ENCODE results near the gene TLR6.
"Not testable (repeated sequence)": the region's sequence is repeated elsewhere in the genome, so short reads cannot be mapped to it uniquely, and the experiment has no call there.

The TLR6 gene

GRCh38 chr4:38794051-38794450 is 62.6 kb downstream of the TLR6 start:
- in situ Hi-C loops (cut with MboI; ENCODE audit: low sequenced_read_pairs): no loop called here

- in situ Hi-C loops (cut with MboI; ENCODE audit: low sequenced_read_pairs): no loop called here
Measured at GRCh38 chr4:38791010-38791409, 65.6 kb downstream of the TLR6 start.

GRCh38 chr4:38788317-38788716 is 68.3 kb downstream of the TLR6 start:
- in situ Hi-C loops (cut with MboI; ENCODE audit: low sequenced_read_pairs): no loop called here

GRCh38 chr4:38787693-38788092 is 68.9 kb downstream of the TLR6 start:
- in situ Hi-C loops (cut with MboI; ENCODE audit: low sequenced_read_pairs): no loop called here

GRCh38 chr4:38785901-38786402 is 70.7 kb downstream of the TLR6 start:
- in situ Hi-C loops (cut with MboI; ENCODE audit: low sequenced_read_pairs): no loop called here

- in situ Hi-C loops (cut with MboI; ENCODE audit: low sequenced_read_pairs): no loop called here
Measured at GRCh38 chr4:38785041-38785790, 71.4 kb downstream of the TLR6 start.

- in situ Hi-C loops (cut with MboI; ENCODE audit: low sequenced_read_pairs): no loop called here
Measured at GRCh38 chr4:38784141-38784540, 72.5 kb downstream of the TLR6 start.

GRCh38 chr4:38783109-38783460 is 73.5 kb downstream of the TLR6 start:
- in situ Hi-C loops (cut with MboI; ENCODE audit: low sequenced_read_pairs): no loop called here

GRCh38 chr4:38782452-38783108 is 74.0 kb downstream of the TLR6 start, which contains the start of gene TLR10:
Gene TLR10, minus strand, starts transcription at chr4:38782990. Its CDS starts 7,400 bp downstream, at chr4:38775590.
- in situ Hi-C loops (cut with MboI; ENCODE audit: low sequenced_read_pairs): no loop called here

GRCh38 chr4:38781854-38782261 is 74.8 kb downstream of the TLR6 start:
- in situ Hi-C loops (cut with MboI; ENCODE audit: low sequenced_read_pairs): no loop called here

GRCh38 chr4:38780833-38781484 is 75.7 kb downstream of the TLR6 start:
- in situ Hi-C loops (cut with MboI; ENCODE audit: low sequenced_read_pairs): no loop called here

- in situ Hi-C loops (cut with MboI; ENCODE audit: low sequenced_read_pairs): no loop called here
Measured at GRCh38 chr4:38779790-38780189, 76.8 kb downstream of the TLR6 start.

- in situ Hi-C loops (cut with MboI; ENCODE audit: low sequenced_read_pairs): not testable (repeated sequence)
Measured at GRCh38 chr4:38777925-38778324, 78.7 kb downstream of the TLR6 start.

- in situ Hi-C loops (cut with MboI; ENCODE audit: low sequenced_read_pairs): no loop called here
Measured at GRCh38 chr4:38775326-38775725, 81.3 kb downstream of the TLR6 start.

- in situ Hi-C loops (cut with MboI; ENCODE audit: low sequenced_read_pairs): no loop called here
Measured at GRCh38 chr4:38774181-38774955, 82.2 kb downstream of the TLR6 start.
